Gastroesophageal sphincter (tissue), 3 donors: Measurements from ENCODE around the gene RAB6B.
A peak's percentile ranks its signal among the peaks of the same experiment; 100 is the strongest.

Experiments
- EP300 ChIP-seq: sonication (generic); formaldehyde crosslinking; IDR thresholded peaks from one replicate; pipeline ENCODE4 v1.6.1; 2017; ENCODE audit warnings: antibody characterized with exemption, mild to moderate bottlenecking
- POLR2A ChIP-seq, 2 donors: fragments of 450-650 bp; IDR thresholded peaks; one replicate each; pipeline ENCODE4 v1.6.1; 2017; ENCODE audit warnings: antibody characterized with exemption in 2 of 2, mild to moderate bottlenecking in 2 of 2, moderate library complexity in 1 of 2
- POLR2AphosphoS5 ChIP-seq: sonication (generic); formaldehyde crosslinking; IDR thresholded peaks from one replicate; pipeline ENCODE4 v1.6.1; 2017; ENCODE audit warnings: antibody characterized with exemption
- TF ChIP-seq, protein P1 (sequence below), 4 experiments: fragments of 200-600 bp in 2 of 4; fragments of 450-650 bp in 2 of 4; sonication (generic) in 1 of 4; IDR thresholded peaks; one replicate each; pipeline ENCODE4 v1.5.1; 2017 to 2019; ENCODE audit warnings: antibody characterized with exemption in 4 of 4, mild to moderate bottlenecking in 2 of 4, moderate library complexity in 2 of 4

DNA sequence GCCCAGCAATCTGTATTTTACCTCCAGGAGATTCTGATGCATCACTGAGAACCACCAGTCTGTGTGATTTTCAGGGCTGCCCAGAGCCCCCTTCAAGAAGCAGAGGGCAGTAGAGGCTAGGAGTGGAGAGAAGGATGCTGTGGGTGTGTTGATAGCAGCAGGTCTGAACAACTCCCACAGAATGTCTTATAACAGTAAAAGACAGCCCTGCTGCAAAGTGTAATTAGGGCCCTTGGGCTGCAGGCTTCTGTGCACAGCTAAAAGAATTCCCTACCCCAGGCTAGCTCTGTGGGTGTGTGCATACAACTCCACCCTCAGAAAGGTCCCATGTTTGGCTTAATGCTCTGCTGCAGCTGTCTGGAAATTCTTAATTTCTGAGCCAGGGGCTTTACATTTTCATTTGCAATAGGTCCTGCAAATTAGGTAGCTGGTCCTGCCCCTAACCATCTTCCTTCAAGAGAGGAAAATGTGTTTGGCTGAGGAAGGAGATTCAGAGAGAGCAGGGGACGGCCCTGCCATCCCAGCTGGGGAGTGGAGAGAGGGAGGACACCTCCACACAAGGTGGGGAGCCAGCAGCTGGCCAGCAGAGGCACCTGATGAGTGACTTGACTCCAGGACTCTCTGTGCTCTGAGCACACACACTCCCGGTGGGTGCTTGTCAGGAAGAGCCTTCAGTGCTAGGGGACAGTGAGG, 43.2 kb upstream of the RAB6B start:
- no peak for TF ChIP-seq POLR2A (IDR thresholded peaks at IDR 0.05)
- TF ChIP-seq, protein P1, sequence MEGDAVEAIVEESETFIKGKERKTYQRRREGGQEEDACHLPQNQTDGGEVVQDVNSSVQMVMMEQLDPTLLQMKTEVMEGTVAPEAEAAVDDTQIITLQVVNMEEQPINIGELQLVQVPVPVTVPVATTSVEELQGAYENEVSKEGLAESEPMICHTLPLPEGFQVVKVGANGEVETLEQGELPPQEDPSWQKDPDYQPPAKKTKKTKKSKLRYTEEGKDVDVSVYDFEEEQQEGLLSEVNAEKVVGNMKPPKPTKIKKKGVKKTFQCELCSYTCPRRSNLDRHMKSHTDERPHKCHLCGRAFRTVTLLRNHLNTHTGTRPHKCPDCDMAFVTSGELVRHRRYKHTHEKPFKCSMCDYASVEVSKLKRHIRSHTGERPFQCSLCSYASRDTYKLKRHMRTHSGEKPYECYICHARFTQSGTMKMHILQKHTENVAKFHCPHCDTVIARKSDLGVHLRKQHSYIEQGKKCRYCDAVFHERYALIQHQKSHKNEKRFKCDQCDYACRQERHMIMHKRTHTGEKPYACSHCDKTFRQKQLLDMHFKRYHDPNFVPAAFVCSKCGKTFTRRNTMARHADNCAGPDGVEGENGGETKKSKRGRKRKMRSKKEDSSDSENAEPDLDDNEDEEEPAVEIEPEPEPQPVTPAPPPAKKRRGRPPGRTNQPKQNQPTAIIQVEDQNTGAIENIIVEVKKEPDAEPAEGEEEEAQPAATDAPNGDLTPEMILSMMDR (IDR thresholded peaks at IDR 0.05): peak in 1 of 4 experiments; percentile 15
- TF ChIP-seq POLR2AphosphoS5: no peak
- no peak for TF ChIP-seq EP300
